HEK293 (cell line): ENCODE data around the gene MCU.

Experiments
- KLF16 ChIP-seq: fragments of 450-650 bp; formaldehyde crosslinking; IDR thresholded peaks from 2 replicates; pipeline ENCODE4 v1.5.1; 2017; ENCODE audit warnings: missing biosample characterization, missing genetic modification characterization
- ZBTB11 ChIP-seq: fragments of 450-650 bp; formaldehyde crosslinking; conservative IDR thresholded peaks from 2 replicates; pipeline ENCODE4 v1.5.1; 2016; ENCODE audit warnings: low read depth, missing biosample characterization, missing genetic modification characterization
- ZNF558 ChIP-seq: fragments of 450-650 bp; formaldehyde crosslinking; IDR thresholded peaks from 2 replicates; pipeline ENCODE4 v1.5.1; 2016; ENCODE audit warnings: missing biosample characterization, missing genetic modification characterization
- ZNF596 ChIP-seq: fragments of 450-650 bp; IDR thresholded peaks from 2 replicates; pipeline ENCODE4 v1.5.0; 2018; ENCODE audit warnings: missing biosample characterization, mild to moderate bottlenecking, missing genetic modification characterization, moderate library complexity
- ZNF654 ChIP-seq: fragments of 450-650 bp; formaldehyde crosslinking; IDR thresholded peaks from 2 replicates; pipeline ENCODE4 v1.5.1; 2016; ENCODE audit warnings: low read depth, missing biosample characterization, missing genetic modification characterization
- ZNF785 ChIP-seq: fragments of 450-650 bp; formaldehyde crosslinking; IDR thresholded peaks from 2 replicates; pipeline ENCODE4 v1.5.1; 2016; ENCODE audit warnings: missing biosample characterization, missing genetic modification characterization

The MCU gene

GRCh38 chr10:72935361-72935760 lies 243.4 kb downstream of the MCU start (continued):
- no peak for TF ChIP-seq ZNF785 (tag by site-specific recombination)
- TF ChIP-seq ZNF596 (tag by site-specific recombination), result no peak
- no peak for TF ChIP-seq KLF16
- TF ChIP-seq ZNF558, result no peak
- TF ChIP-seq ZNF654 (tag by site-specific recombination), result no peak
- no peak for TF ChIP-seq ZBTB11 (tag by site-specific recombination)
- TF ChIP-seq, all 188 proteins: peak for 0
